Stimulated activated CD8-positive, alpha-beta memory T cell treated with anti-CD3 and anti-CD28 coated beads, Interleukin-15, amount 100 ng/mL, for 24 hours (primary cell): ENCODE measurements around the gene CSTF3.
"Not testable (repeated sequence)": the region's sequence is repeated elsewhere in the genome, so short reads cannot be mapped to it uniquely, and the experiment has no call there.

Experiments
- DNase-seq: peaks from one replicate; pipeline ENCODE4 v3.0.0-alpha.2; 2020; ENCODE audit warnings: low read depth

The CSTF3 gene

GRCh38 chr11:33160587-33160986, 693 bp downstream of the CSTF3 start:
- no peak for DNase-seq

GRCh38 chr11:33160136-33160535, 1.1 kb downstream of the CSTF3 start:
- DNase-seq, result no peak

- not testable (repeated sequence) for DNase-seq
Measured at GRCh38 chr11:33159378-33159867, 1.9 kb downstream of the CSTF3 start.

GRCh38 chr11:33158596-33159275, 2.5 kb downstream of the CSTF3 start:
- no peak for DNase-seq

GRCh38 chr11:33157103-33158027, 3.9 kb downstream of the CSTF3 start:
- DNase-seq, result no peak

- no peak for DNase-seq
Measured at GRCh38 chr11:33151399-33151798, 9.9 kb downstream of the CSTF3 start.

GRCh38 chr11:33147559-33147958, 13.7 kb downstream of the CSTF3 start:
- DNase-seq, result no peak

- DNase-seq, result no peak
Measured at GRCh38 chr11:33135768-33136443, 25.4 kb downstream of the CSTF3 start.

GRCh38 chr11:33135216-33135615, 26.1 kb downstream of the CSTF3 start:
- DNase-seq, result no peak

- DNase-seq, result no peak
Measured at GRCh38 chr11:33134276-33134675, 27.0 kb downstream of the CSTF3 start.

- no peak for DNase-seq
Measured at GRCh38 chr11:33133761-33134160, 27.5 kb downstream of the CSTF3 start.

GRCh38 chr11:33132510-33132909, 28.8 kb downstream of the CSTF3 start:
- DNase-seq, result no peak

- DNase-seq, result no peak
Measured at GRCh38 chr11:33128739-33129138, 32.5 kb downstream of the CSTF3 start.

- no peak for DNase-seq
Measured at GRCh38 chr11:33125611-33126010, 35.7 kb downstream of the CSTF3 start.

GRCh38 chr11:33125025-33125424, 36.3 kb downstream of the CSTF3 start:
- no peak for DNase-seq

- DNase-seq, result not testable (repeated sequence)
Measured at GRCh38 chr11:33122696-33123095, 38.6 kb downstream of the CSTF3 start.

GRCh38 chr11:33116535-33116934, 44.7 kb downstream of the CSTF3 start:
- no peak for DNase-seq

GRCh38 chr11:33110083-33110482, 51.2 kb downstream of the CSTF3 start:
- no peak for DNase-seq

- no peak for DNase-seq
Measured at GRCh38 chr11:33109294-33109895, 51.9 kb downstream of the CSTF3 start.

GRCh38 chr11:33103836-33104235, 57.4 kb downstream of the CSTF3 start:
- DNase-seq, result no peak

GRCh38 chr11:33094157-33094556, 67.1 kb downstream of the CSTF3 start:
- DNase-seq, result no peak

GRCh38 chr11:33089776-33090175, 71.5 kb downstream of the CSTF3 start:
- no peak for DNase-seq
